NCI-H2227 (cell line): Measurements from ENCODE around the gene ZNF292.
"Not testable (repeated sequence)": the region's sequence is repeated elsewhere in the genome, so short reads cannot be mapped to it uniquely, and the experiment has no call there.

Experiments
- DNase-seq: peaks from one replicate; lab custom pipeline; 2025; ENCODE audit not compliant: unreplicated experiment; lab: John Stamatoyannopoulos, UW

The ZNF292 gene

GRCh38 chr6:87212596-87212995 lies 57.2 kb downstream of the ZNF292 start:
- DNase-seq, result no peak

- no peak for DNase-seq
Observed at GRCh38 chr6:87213364-87213763, 58.0 kb downstream of the ZNF292 start.

- no peak for DNase-seq
Observed at GRCh38 chr6:87214831-87215230, 59.5 kb downstream of the ZNF292 start.

GRCh38 chr6:87220997-87221396 lies 65.6 kb downstream of the ZNF292 start:
- no peak for DNase-seq

GRCh38 chr6:87222676-87223075 lies 67.3 kb downstream of the ZNF292 start:
- DNase-seq, result no peak

- DNase-seq, result no peak
Observed at GRCh38 chr6:87224971-87225370, 69.6 kb downstream of the ZNF292 start.

GRCh38 chr6:87225511-87225910 lies 70.1 kb downstream of the ZNF292 start:
- no peak for DNase-seq

- no peak for DNase-seq
Observed at GRCh38 chr6:87225937-87226336, 70.6 kb downstream of the ZNF292 start.

- no peak for DNase-seq
Observed at GRCh38 chr6:87230801-87231200, 75.4 kb downstream of the ZNF292 start.

GRCh38 chr6:87237804-87238203 lies 82.4 kb downstream of the ZNF292 start:
- no peak for DNase-seq

GRCh38 chr6:87239098-87239635 lies 83.8 kb downstream of the ZNF292 start:
- DNase-seq, result not testable (repeated sequence)

- no peak for DNase-seq
Observed at GRCh38 chr6:87241304-87241703, 85.9 kb downstream of the ZNF292 start.

GRCh38 chr6:87242311-87242710 lies 86.9 kb downstream of the ZNF292 start:
- DNase-seq, result no peak

GRCh38 chr6:87243812-87244211 lies 88.4 kb downstream of the ZNF292 start:
- DNase-seq, result no peak

- no peak for DNase-seq
Observed at GRCh38 chr6:87244380-87244779, 89.0 kb downstream of the ZNF292 start.

- no peak for DNase-seq
Observed at GRCh38 chr6:87250019-87250418, 94.7 kb downstream of the ZNF292 start.

- no peak for DNase-seq
Observed at GRCh38 chr6:87251225-87251624, 95.9 kb downstream of the ZNF292 start.

- no peak for DNase-seq
Observed at GRCh38 chr6:87251725-87252124, 96.4 kb downstream of the ZNF292 start.

GRCh38 chr6:87257046-87257445 lies 101.7 kb downstream of the ZNF292 start:
- no peak for DNase-seq

- no peak for DNase-seq
Observed at GRCh38 chr6:87257565-87257964, 102.2 kb downstream of the ZNF292 start.

GRCh38 chr6:87257975-87258374 lies 102.6 kb downstream of the ZNF292 start:
- no peak for DNase-seq

- DNase-seq, result no peak
Observed at GRCh38 chr6:87259791-87260190, 104.4 kb downstream of the ZNF292 start.

- DNase-seq, result no peak
Observed at GRCh38 chr6:87261534-87261933, 106.2 kb downstream of the ZNF292 start.

GRCh38 chr6:87264481-87264880 lies 109.1 kb downstream of the ZNF292 start:
- DNase-seq, result no peak
